Measurements from ENCODE around the gene PRSS57. TPM values are rescaled to one million over a fixed set of nuclear protein-coding genes. Genes with fewer than 3 reads are reported as not detected.

The PRSS57 gene
- total RNA-seq, 2 donors from 2014 or later, result not detected

GRCh38 chr19:686589-687297 is 8.5 kb downstream of the PRSS57 start:
- H3K27me3 ChIP-seq, result no peaks in the 10 kb centered on the region
- intact Hi-C loops (cut with DNase I), result no loop called here
- no peaks in the 10 kb centered on the region for H3K4me1 ChIP-seq
- TF ChIP-seq CTCF (IDR thresholded peaks at IDR 0.05), result no peak
- no peak overlapping the region for H3K4me3 ChIP-seq
- no peak for DNase-seq
- no peaks in the 10 kb centered on the region for H3K36me3 ChIP-seq
- H3K9ac ChIP-seq (ENCODE audit: low read depth in 2 of 2, low read length in 2 of 2), result no peak overlapping the region
- H3K9me3 ChIP-seq, result no peaks in the 10 kb centered on the region
- H3K27ac ChIP-seq, result no peak overlapping the region

- Histone ChIP-seq H3K27me3 (no peaks in the 10 kb centered on the region), H3K4me3 (no peak overlapping the region), H3K4me1 (no peaks in the 10 kb centered on the region), H3K36me3 (no peaks in the 10 kb centered on the region), H3K9me3 (no peaks in the 10 kb centered on the region), H3K9ac (ENCODE audit: low read depth in 2 of 2, low read length in 2 of 2) (no peak overlapping the region), H3K27ac (no peak overlapping the region)
- intact Hi-C loops (cut with DNase I), result no loop called here
- DNase-seq, result no peak
- no peak for TF ChIP-seq CTCF (IDR thresholded peaks at IDR 0.05)
Measured at GRCh38 chr19:685454-685931, 9.8 kb downstream of the PRSS57 start.

- Histone ChIP-seq H3K36me3 (no peaks in the 10 kb centered on the region), H3K27me3 (no peaks in the 10 kb centered on the region), H3K4me3 (no peak overlapping the region), H3K9ac (ENCODE audit: low read depth in 2 of 2, low read length in 2 of 2) (no peak overlapping the region), H3K4me1 (no peaks in the 10 kb centered on the region), H3K9me3 (no peaks in the 10 kb centered on the region), H3K27ac (no peak overlapping the region)
- DNase-seq, result no peak
- TF ChIP-seq CTCF (IDR thresholded peaks at IDR 0.05), result no peak
- intact Hi-C loops (cut with DNase I), result no loop called here
Measured at GRCh38 chr19:682678-683320, 12.5 kb downstream of the PRSS57 start.

GRCh38 chr19:681029-682019 is 13.9 kb downstream of the PRSS57 start:
- H3K9ac ChIP-seq (ENCODE audit: low read depth in 2 of 2, low read length in 2 of 2), result peak overlapping the region in 1 of 2 donors; percentile 68
- H3K27ac ChIP-seq, result no peak overlapping the region
- H3K4me1 ChIP-seq, result no peaks in the 10 kb centered on the region
- no peak for TF ChIP-seq CTCF (IDR thresholded peaks at IDR 0.05)
- no peak overlapping the region for H3K4me3 ChIP-seq
- peaks cover 12% of the 10 kb centered on the region for H3K27me3 ChIP-seq
- H3K36me3 ChIP-seq, result no peaks in the 10 kb centered on the region
- H3K9me3 ChIP-seq, result no peaks in the 10 kb centered on the region
- DNase-seq, result no peak
- intact Hi-C loops (cut with DNase I), result no loop called here

All from colonic mucosa (tissue), 4 donors.